ENCODE measurements around the gene WHRN.

WHRN gene

GRCh38 chr9:114522286-114522685, 17.0 kb upstream of the WHRN start:
- DNase-seq (ENCODE audit: low read depth, low spot score) = no peak
- Histone ChIP-seq H3K27ac (no peak overlapping the region), H3K36me3 (ENCODE audit: insufficient read depth, low read length) (no peaks in the 10 kb centered on the region), H3K9ac (ENCODE audit: insufficient read length) (no peak overlapping the region), H3K9me3 (ENCODE audit: low read depth, low read length) (no peaks in the 10 kb centered on the region), H3K4me3 (no peak overlapping the region)
- TF ChIP-seq POLR2AphosphoS5 (IDR thresholded peaks at IDR 0.05; ENCODE audit: borderline replicate concordance, low read depth, low read length) (no peak), FOXP2 (optimal IDR thresholded peaks at IDR 0.05; ENCODE audit: control extremely low read depth, extremely low read length, insufficient read depth) (no peak), EZH2 (IDR thresholded peaks at IDR 0.05) (no peak)

DNA sequence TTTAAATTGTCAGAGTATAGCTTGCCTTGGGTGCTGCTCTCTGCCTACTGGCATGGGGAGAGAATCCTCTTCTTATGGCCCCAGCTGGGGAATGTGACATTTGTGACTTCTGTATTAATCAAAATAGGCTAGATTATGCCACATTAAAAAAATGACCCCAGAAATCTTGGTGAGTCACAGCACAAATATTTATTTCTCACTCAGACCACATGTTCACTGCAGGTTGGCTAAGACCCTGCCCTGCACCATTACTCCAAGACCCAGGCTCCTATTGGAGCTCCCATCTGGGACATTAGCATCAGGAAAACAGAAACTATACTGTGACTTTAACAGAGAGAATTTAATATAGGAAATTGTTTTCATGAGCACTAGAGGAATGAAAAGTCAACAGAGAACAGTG, 16.6 kb upstream of the WHRN start:
- H3K27ac ChIP-seq = no peak overlapping the region
- no peak for DNase-seq (ENCODE audit: low read depth, low spot score)
- no peaks in the 10 kb centered on the region for H3K9me3 ChIP-seq (ENCODE audit: low read depth, low read length)
- H3K36me3 ChIP-seq (ENCODE audit: insufficient read depth, low read length) = no peaks in the 10 kb centered on the region
- no peak overlapping the region for H3K9ac ChIP-seq (ENCODE audit: insufficient read length)
- H3K4me3 ChIP-seq = no peak overlapping the region
- TF ChIP-seq POLR2AphosphoS5 (IDR thresholded peaks at IDR 0.05; ENCODE audit: borderline replicate concordance, low read depth, low read length) = no peak
- TF ChIP-seq EZH2 (IDR thresholded peaks at IDR 0.05) = no peak
- TF ChIP-seq FOXP2 (optimal IDR thresholded peaks at IDR 0.05; ENCODE audit: control extremely low read depth, extremely low read length, insufficient read depth) = no peak

- no peak overlapping the region; the same call in 1 of the 2 replicates for H3K4me3 ChIP-seq
- no peak for TF ChIP-seq EZH2 (IDR thresholded peaks at IDR 0.05)
- TF ChIP-seq POLR2AphosphoS5 (IDR thresholded peaks at IDR 0.05; ENCODE audit: borderline replicate concordance, low read depth, low read length) = no peak
- H3K36me3 ChIP-seq (ENCODE audit: insufficient read depth, low read length) = no peaks in the 10 kb centered on the region
- no peak overlapping the region for H3K27ac ChIP-seq
- no peak overlapping the region for H3K9ac ChIP-seq (ENCODE audit: insufficient read length)
- no peak for DNase-seq (ENCODE audit: low read depth, low spot score)
- no peaks in the 10 kb centered on the region for H3K9me3 ChIP-seq (ENCODE audit: low read depth, low read length)
These were observed 13.3 kb upstream of the WHRN start for GRCh38 chr9:114518599-114519022.

- Histone ChIP-seq H3K9ac (ENCODE audit: insufficient read length) (no peak overlapping the region), H3K36me3 (ENCODE audit: insufficient read depth, low read length) (no peaks in the 10 kb centered on the region), H3K9me3 (ENCODE audit: low read depth, low read length) (no peaks in the 10 kb centered on the region), H3K4me3 (no peak overlapping the region), H3K27ac (no peak overlapping the region)
- TF ChIP-seq FOXP2 (optimal IDR thresholded peaks at IDR 0.05; ENCODE audit: control extremely low read depth, extremely low read length, insufficient read depth) (no peak), POLR2AphosphoS5 (IDR thresholded peaks at IDR 0.05; ENCODE audit: borderline replicate concordance, low read depth, low read length) (no peak), EZH2 (IDR thresholded peaks at IDR 0.05) (no peak)
- DNase-seq (ENCODE audit: low read depth, low spot score) = no peak
These were observed 12.8 kb upstream of the WHRN start for GRCh38 chr9:114518120-114518519.

- H3K9ac ChIP-seq (ENCODE audit: insufficient read length) = no peak overlapping the region
- TF ChIP-seq POLR2AphosphoS5 (IDR thresholded peaks at IDR 0.05; ENCODE audit: borderline replicate concordance, low read depth, low read length) (no peak), FOXP2 (optimal IDR thresholded peaks at IDR 0.05; ENCODE audit: control extremely low read depth, extremely low read length, insufficient read depth) (no peak), EZH2 (IDR thresholded peaks at IDR 0.05) (no peak)
- no peaks in the 10 kb centered on the region for H3K9me3 ChIP-seq (ENCODE audit: low read depth, low read length)
- H3K4me3 ChIP-seq = no peak overlapping the region
- H3K36me3 ChIP-seq (ENCODE audit: insufficient read depth, low read length) = no peaks in the 10 kb centered on the region
- no peak overlapping the region for H3K27ac ChIP-seq
- DNase-seq (ENCODE audit: low read depth, low spot score) = no peak
These were observed 11.6 kb upstream of the WHRN start for GRCh38 chr9:114516913-114517312.

GRCh38 chr9:114515528-114515927, 10.3 kb upstream of the WHRN start:
- DNase-seq (ENCODE audit: low read depth, low spot score) = no peak
- no peaks in the 10 kb centered on the region for H3K36me3 ChIP-seq (ENCODE audit: insufficient read depth, low read length)

GRCh38 chr9:114513959-114514267, 8.6 kb upstream of the WHRN start:
- Histone ChIP-seq H3K9ac (ENCODE audit: insufficient read length) (no peak overlapping the region), H3K4me3 (no peak overlapping the region), H3K27ac (no peak overlapping the region), H3K36me3 (ENCODE audit: insufficient read depth, low read length) (no peaks in the 10 kb centered on the region), H3K9me3 (ENCODE audit: low read depth, low read length) (no peaks in the 10 kb centered on the region)
- TF ChIP-seq EZH2 (IDR thresholded peaks at IDR 0.05) (no peak), POLR2AphosphoS5 (IDR thresholded peaks at IDR 0.05; ENCODE audit: borderline replicate concordance, low read depth, low read length) (no peak), FOXP2 (optimal IDR thresholded peaks at IDR 0.05; ENCODE audit: control extremely low read depth, extremely low read length, insufficient read depth) (no peak)
- no peak for DNase-seq (ENCODE audit: low read depth, low spot score)

More at GRCh38 chr9:114515528-114515927, 10.3 kb upstream of the WHRN start:
- Histone ChIP-seq H3K9ac (ENCODE audit: insufficient read length) (no peak overlapping the region), H3K4me3 (no peak overlapping the region), H3K9me3 (ENCODE audit: low read depth, low read length) (no peaks in the 10 kb centered on the region), H3K27ac (no peak overlapping the region)
- TF ChIP-seq EZH2 (IDR thresholded peaks at IDR 0.05) (no peak), FOXP2 (optimal IDR thresholded peaks at IDR 0.05; ENCODE audit: control extremely low read depth, extremely low read length, insufficient read depth) (no peak), POLR2AphosphoS5 (IDR thresholded peaks at IDR 0.05; ENCODE audit: borderline replicate concordance, low read depth, low read length) (no peak)

GRCh38 chr9:114513055-114513958, 8.0 kb upstream of the WHRN start:
- H3K27ac ChIP-seq = no peak overlapping the region
- H3K4me3 ChIP-seq = no peak overlapping the region
- no peak overlapping the region for H3K9ac ChIP-seq (ENCODE audit: insufficient read length)
- H3K36me3 ChIP-seq (ENCODE audit: insufficient read depth, low read length) = no peaks in the 10 kb centered on the region
- DNase-seq (ENCODE audit: low read depth, low spot score) = no peak
- TF ChIP-seq POLR2AphosphoS5 (IDR thresholded peaks at IDR 0.05; ENCODE audit: borderline replicate concordance, low read depth, low read length) (no peak), FOXP2 (optimal IDR thresholded peaks at IDR 0.05; ENCODE audit: control extremely low read depth, extremely low read length, insufficient read depth) (no peak), EZH2 (IDR thresholded peaks at IDR 0.05) (no peak)
- no peaks in the 10 kb centered on the region for H3K9me3 ChIP-seq (ENCODE audit: low read depth, low read length)

Measured in SK-N-MC (cell line).